ENCODE measurements around the gene GPANK1.

The GPANK1 gene

DNA sequence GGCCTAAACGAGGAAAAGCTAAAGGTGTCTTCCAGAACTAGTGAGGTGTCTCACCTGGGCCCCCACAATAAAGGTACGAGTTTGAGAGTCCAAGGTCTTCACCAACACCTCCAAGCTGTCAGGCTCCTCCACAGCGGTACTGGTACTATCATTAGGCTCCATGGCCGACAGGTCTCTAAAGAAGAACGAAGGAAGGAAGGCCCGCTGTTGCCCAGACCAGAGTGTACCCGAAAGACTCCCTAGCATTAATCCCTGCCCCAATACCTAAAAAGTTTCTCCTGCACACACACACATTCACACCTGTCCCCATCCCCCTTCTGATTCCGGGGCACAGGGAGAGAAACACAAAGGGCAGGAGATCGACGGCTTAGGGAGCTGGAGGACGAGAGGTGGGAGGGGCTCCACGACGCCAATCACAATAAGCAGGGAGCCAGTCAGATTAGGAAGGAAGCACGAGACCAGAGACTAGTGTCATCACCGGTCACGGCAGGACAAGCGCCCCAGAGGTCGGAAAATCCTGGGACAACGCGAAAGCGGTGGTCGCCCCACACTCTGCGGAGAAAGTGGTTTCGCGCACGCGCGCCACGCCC is 13.1 kb downstream of the GPANK1 start:
- ATAC-seq (replicated peaks) = peak; percentile 60 to 65
- H3K27ac Mint-ChIP-seq = peak overlapping the region; percentile 99
- peak overlapping the region; percentile 96 for H3K4me3 Mint-ChIP-seq
- H3K4me1 Mint-ChIP-seq = peaks cover 24 to 52% of the 10 kb centered on the region in 2 donors
- peaks cover 45 to 57% of the 10 kb centered on the region in 2 donors for H3K36me3 Mint-ChIP-seq
- no peaks in the 10 kb centered on the region for H3K9me3 Mint-ChIP-seq
- H3K27me3 Mint-ChIP-seq = no peaks in the 10 kb centered on the region
- DNase-seq = no peak

DNA sequence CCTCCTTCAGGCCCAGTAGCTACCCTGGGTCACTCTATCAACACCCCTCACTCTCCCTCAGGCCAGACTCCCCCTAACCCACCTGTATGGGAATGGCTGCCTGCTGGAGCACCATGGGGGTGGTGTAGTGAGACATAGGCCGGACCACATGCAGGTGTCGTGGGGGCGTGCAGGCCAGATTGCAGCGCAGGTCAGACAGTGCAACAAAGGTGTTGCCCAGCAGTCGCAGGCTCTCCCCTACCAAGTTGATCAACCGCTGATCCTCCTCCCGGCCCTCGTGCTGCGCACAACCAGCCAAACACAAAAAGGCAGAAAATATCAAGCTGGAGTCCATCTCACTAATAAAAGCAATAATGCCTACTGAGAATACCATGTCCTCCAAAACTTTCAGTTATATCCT is 19.5 kb downstream of the GPANK1 start:
- no peaks in the 10 kb centered on the region for H3K27me3 Mint-ChIP-seq
- peaks cover 4 to 15% of the 10 kb centered on the region in 2 donors for H3K4me1 Mint-ChIP-seq
- peaks cover 36 to 61% of the 10 kb centered on the region in 2 donors for H3K36me3 Mint-ChIP-seq
- no peaks in the 10 kb centered on the region for H3K9me3 Mint-ChIP-seq
- H3K4me3 Mint-ChIP-seq = no peak overlapping the region
- DNase-seq = no peak
- no peak for ATAC-seq (replicated peaks)
- peak overlapping the region; percentile 88 for H3K27ac Mint-ChIP-seq

DNA sequence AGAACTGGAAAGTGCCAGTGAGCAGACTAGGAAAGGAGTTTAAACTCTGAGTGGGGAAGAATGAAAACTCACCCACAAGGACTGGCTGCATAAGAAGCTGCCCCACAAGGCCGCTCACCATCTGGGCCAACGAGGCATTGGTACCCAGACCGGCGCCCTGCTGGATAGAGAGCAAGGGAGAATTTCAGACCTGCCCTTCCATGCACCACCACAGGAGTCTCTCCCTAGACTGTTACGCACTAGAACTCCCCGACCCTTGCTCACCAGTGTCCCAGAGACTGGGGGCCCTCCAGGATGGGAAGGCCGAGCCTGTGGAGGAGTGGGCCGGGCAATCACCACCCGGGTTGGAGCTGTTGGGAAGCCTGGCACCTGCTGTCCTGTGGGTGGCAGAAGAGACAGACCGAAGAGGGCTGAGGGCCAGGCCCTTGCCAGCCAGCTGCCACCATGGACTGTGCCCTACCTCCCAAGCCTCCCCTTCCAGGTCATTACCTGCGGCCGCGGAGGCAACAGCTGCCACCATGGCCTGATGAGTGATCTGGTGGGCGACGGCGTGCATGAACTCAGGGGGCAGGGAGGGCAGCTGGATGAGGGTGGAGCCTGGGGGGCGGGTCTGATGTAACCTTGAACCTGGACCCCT is 20.9 kb downstream of the GPANK1 start:
- H3K4me3 Mint-ChIP-seq = no peak overlapping the region
- H3K27ac Mint-ChIP-seq = no peak overlapping the region
- peaks cover 0 to 2% of the 10 kb centered on the region in 2 donors for H3K4me1 Mint-ChIP-seq
- no peaks in the 10 kb centered on the region for H3K9me3 Mint-ChIP-seq
- ATAC-seq (replicated peaks) (no peak), DNase-seq (no peak)
- H3K27me3 Mint-ChIP-seq = no peaks in the 10 kb centered on the region
- peaks cover 32 to 61% of the 10 kb centered on the region in 2 donors for H3K36me3 Mint-ChIP-seq

DNA sequence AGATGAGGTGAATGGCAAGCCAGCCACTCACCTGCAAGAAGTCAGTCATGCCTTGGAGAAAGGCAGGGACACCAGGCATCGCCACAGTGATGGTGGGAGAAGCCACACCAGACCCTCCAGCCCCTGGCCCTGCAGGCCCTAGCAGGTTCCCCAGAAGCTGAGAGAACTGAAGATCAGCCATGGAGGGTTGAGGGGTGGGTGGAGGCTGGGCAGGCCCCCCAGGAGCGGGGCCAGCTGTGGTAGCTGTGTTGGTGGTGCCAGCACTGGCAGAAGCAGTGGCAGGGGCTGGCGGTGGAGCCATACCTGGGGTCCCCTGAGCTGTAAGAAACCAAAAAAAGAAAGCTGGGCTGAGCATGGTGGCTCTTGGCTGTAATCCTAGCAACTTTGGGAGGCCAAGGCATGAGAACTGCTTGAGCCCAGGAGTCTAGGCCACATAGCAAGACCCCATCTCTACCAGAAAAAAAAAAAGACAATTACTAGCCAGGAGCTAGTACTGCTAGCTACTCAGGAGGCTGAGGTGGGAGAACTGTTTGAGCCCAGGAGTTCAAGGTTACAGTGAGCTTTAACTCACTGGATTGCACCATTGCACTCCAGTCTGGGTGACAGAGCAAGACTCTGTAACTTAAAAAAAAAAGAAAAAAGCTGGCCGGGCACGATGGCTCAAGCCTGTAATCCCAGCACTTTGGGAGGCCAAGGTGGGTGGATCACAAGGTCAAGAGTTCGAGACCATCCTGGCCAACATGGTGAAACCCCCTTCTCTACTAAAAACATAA is 21.8 kb downstream of the GPANK1 start:
- Mint-ChIP-seq H3K9me3 (no peaks in the 10 kb centered on the region), H3K27me3 (no peaks in the 10 kb centered on the region), H3K36me3 (peaks cover 29 to 53% of the 10 kb centered on the region in 2 donors), H3K4me1 (no peaks in the 10 kb centered on the region), H3K27ac (peak overlapping the region; percentile 25), H3K4me3 (no peak overlapping the region)
- DNase-seq (no peak), ATAC-seq (replicated peaks) (no peak)

DNA sequence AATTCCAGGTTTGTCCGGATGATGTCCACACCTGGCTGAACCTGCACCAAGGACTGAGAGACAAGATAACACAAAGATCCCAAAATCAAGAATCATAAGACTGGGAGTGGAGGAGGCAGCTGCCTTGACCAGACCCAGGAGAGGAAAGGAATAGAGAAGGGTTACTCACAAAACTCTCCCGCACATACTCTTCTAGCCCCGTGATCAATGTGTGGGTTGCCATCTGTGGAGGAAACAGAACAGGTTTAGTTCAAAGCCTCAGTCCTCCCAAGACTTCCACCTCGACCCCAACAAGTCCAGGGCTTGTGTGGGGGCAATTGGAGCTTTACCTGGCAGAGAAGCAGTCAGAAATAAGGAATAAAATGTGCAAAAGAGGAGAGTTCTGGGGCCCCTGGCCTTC is 23.4 kb downstream of the GPANK1 start:
- H3K27me3 Mint-ChIP-seq = no peaks in the 10 kb centered on the region
- H3K27ac Mint-ChIP-seq = no peak overlapping the region
- no peak overlapping the region for H3K4me3 Mint-ChIP-seq
- H3K4me1 Mint-ChIP-seq = peaks cover 0 to 6% of the 10 kb centered on the region in 2 donors
- DNase-seq (no peak), ATAC-seq (replicated peaks) (no peak)
- H3K36me3 Mint-ChIP-seq = peaks cover 27 to 57% of the 10 kb centered on the region in 2 donors
- H3K9me3 Mint-ChIP-seq = no peaks in the 10 kb centered on the region

DNA sequence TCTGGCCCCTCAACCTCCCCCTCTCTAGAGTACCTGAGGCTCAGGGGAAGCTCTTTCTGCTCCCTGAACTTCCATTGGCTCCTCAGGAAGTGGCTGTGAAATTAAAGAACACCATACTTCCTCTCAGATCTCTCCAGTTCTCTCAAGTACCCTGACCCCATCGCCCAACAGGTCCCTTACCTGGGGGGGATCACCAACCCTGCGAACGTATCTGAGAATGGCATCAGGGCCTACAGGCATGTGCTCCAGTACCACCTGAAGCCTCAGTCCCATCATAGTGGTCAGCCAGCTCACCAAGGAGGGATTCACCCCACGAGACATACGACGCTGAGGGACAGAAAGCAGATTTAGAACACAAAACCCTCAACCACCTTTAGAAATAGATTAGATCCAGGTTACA is 24.2 kb downstream of the GPANK1 start:
- H3K36me3 Mint-ChIP-seq = peaks cover 30 to 60% of the 10 kb centered on the region in 2 donors
- peak overlapping the region; percentile 9 for H3K27ac Mint-ChIP-seq
- H3K27me3 Mint-ChIP-seq = no peaks in the 10 kb centered on the region
- peaks cover 2 to 6% of the 10 kb centered on the region in 2 donors for H3K4me1 Mint-ChIP-seq
- H3K4me3 Mint-ChIP-seq = no peak overlapping the region
- H3K9me3 Mint-ChIP-seq = no peaks in the 10 kb centered on the region
- ATAC-seq (replicated peaks) (no peak), DNase-seq (no peak)

DNA sequence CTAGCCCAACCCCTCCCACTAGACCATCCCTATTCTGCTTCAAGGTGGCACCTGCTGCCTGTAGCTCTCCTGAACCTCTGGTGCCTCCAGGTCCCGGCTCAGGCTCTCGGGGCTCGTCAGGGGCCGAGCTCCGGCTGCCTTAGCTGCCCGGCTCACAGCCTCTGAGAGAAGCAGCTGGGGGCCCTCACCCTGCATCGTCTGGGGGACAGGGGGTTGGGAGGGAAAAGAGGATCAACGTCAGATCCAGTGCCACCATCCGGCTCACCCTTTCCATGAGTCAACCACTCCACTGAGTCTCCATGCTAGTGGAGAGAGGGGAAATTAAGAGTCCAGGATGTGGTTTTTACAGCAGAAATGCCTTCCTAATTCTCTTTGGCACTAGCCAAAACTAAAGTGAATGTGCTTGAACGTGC is 25.3 kb downstream of the GPANK1 start:
- no peaks in the 10 kb centered on the region for H3K27me3 Mint-ChIP-seq
- no peak overlapping the region for H3K4me3 Mint-ChIP-seq
- no peak for DNase-seq
- H3K27ac Mint-ChIP-seq = peak overlapping the region; percentile 65
- ATAC-seq (replicated peaks) = no peak
- peaks cover 27 to 60% of the 10 kb centered on the region in 2 donors for H3K36me3 Mint-ChIP-seq
- no peaks in the 10 kb centered on the region for H3K9me3 Mint-ChIP-seq
- peaks cover 4 to 6% of the 10 kb centered on the region in 2 donors for H3K4me1 Mint-ChIP-seq

DNA sequence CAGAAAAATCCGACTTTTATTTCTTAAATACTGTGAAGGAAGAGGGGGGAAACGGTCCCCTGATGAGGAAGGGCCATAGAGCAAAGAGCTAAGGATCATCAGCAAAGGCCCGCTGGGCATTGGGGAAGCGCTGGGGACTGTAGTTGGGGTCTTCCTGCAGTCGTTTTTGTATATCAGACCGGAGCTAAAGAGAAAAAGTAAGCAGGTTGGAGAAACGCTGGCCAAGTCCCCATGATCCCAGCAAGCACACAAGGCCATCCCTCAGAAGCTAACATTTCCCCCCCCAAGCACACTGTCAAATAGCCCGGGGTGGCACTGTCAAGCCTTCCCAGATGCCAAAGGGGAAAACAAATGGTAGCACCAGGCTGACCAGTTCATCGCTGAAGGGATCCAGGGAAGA is 25.8 kb downstream of the GPANK1 start:
- Mint-ChIP-seq H3K9me3 (no peaks in the 10 kb centered on the region), H3K36me3 (peaks cover 28 to 62% of the 10 kb centered on the region in 2 donors), H3K27ac (peak overlapping the region; percentile 5), H3K4me3 (no peak overlapping the region), H3K4me1 (peaks cover 4 to 8% of the 10 kb centered on the region in 2 donors), H3K27me3 (no peaks in the 10 kb centered on the region)
- ATAC-seq (replicated peaks) (no peak), DNase-seq (no peak)

DNA sequence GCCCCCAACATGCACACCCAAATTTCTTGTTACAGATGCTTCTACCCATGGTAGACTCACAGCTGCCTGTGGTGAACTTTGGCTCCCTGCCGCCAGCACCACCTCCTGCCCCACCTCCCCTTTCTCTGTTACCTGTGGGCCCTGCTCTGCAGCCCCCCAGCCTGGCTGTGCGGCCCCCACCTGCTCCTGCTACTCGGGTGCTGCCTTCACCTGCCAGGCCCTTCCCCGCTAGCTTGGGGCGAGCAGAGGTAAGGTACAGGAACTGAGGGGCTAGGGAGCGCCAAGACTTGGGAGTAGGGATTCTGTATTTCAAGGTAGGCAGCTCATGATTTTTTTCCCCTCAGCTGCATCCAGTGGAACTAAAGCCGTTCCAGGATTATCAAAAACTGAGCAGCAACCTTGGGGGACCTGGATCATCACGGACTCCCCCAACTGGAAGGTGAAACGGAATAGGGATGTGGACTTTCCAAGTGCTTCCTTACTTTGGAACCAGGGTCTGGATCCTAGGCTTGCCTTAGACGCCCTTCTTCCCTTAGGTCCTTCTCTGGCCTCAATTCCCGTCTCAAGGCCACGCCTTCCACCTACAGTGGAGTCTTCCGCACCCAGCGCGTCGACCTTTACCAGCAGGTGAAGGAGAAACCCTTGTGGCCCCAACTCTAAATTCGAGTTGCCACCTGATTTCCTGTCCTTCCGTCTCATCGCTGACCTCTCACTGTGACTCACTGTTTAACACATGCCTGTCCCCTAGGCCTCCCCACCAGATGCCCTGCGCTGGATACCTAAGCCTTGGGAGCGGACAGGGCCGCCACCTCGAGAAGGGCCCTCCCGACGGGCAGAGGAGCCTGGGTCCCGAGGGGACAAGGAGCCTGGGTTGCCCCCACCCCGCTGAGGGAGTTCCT is 27.9 kb downstream of the GPANK1 start:
- ATAC-seq (replicated peaks) (no peak), DNase-seq (no peak)
- no peaks in the 10 kb centered on the region for H3K27me3 Mint-ChIP-seq
- peaks cover 7 to 20% of the 10 kb centered on the region in 2 donors for H3K4me1 Mint-ChIP-seq
- peak overlapping the region; percentile 60 for H3K27ac Mint-ChIP-seq
- H3K4me3 Mint-ChIP-seq = no peak overlapping the region
- peaks cover 35 to 72% of the 10 kb centered on the region in 2 donors for H3K36me3 Mint-ChIP-seq
- no peaks in the 10 kb centered on the region for H3K9me3 Mint-ChIP-seq

DNA sequence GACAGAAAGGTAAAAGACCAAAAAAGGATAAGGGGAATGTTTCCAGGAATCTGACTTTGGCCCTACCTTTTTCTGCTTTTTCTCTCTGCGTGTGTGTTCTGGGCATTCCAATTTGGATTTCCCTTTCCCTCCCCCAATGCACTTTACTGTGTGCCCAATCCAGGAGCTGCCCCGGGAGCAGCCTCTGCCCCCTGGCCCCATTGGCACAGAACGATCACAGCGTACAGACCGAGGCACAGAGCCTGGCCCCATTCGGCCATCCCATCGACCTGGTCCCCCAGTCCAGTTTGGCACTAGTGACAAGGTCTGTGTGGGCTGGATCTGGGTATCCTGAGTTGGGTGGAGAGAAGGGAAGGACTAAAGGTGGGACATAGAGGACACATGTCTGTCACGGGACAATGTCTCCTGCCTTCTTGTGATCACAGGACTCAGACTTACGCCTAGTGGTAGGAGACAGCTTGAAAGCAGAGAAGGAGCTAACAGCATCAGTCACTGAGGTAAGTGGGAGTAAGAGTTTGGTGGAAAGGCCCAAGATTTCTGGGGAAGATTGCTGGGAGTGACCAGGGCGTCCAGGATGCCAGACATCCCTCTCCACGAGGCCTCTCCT is 29.7 kb downstream of the GPANK1 start:
- Mint-ChIP-seq H3K27ac (peak overlapping the region; percentile 67), H3K27me3 (no peaks in the 10 kb centered on the region), H3K36me3 (peaks cover 51 to 75% of the 10 kb centered on the region in 2 donors), H3K4me1 (peaks cover 11 to 34% of the 10 kb centered on the region in 2 donors), H3K4me3 (no peak overlapping the region), H3K9me3 (no peaks in the 10 kb centered on the region)
- ATAC-seq (replicated peaks) (no peak), DNase-seq (no peak)

DNA sequence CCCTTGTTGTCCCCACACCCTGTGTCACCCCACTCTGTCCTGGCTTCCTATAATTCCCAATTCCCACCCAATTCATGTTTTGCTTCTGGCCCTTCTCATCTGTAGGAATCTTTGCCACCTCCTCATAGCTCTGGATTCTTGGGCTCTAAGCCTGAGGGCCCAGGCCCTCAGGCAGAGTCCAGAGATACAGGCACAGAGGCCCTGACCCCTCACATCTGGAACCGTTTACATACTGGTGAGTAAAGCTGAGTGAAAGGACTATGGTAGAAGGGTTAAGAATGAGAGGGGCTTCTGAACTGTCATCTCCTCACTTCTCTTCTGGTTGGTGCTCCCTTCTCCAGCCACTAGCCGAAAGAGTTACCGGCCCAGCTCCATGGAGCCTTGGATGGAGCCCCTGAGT is 30.7 kb downstream of the GPANK1 start:
- Mint-ChIP-seq H3K27ac (peak overlapping the region; percentile 84), H3K36me3 (peaks cover 57 to 78% of the 10 kb centered on the region in 2 donors)
- no peak for ATAC-seq (replicated peaks)

DNA sequence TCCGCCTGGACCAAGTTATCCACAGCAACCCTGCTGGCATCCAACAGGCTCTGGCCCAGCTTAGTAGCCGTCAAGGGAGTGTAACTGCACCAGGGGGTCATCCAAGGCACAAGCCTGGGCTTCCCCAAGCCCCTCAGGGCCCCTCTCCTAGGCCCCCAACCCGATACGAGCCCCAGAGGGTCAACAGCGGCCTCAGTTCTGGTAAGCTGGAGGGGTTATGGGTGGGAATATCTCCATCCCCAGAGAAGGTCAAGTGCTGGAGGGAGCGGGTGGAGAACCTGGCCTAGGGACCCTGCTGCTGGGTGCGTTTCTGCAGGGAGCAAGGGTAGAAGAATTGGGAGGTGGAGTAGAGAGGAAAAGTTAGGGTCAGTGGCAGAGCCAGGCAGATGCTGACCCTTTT is 31.4 kb downstream of the GPANK1 start:
- no peak for DNase-seq
- Mint-ChIP-seq H3K4me3 (no peak overlapping the region), H3K36me3 (peaks cover 59 to 79% of the 10 kb centered on the region in 2 donors), H3K27me3 (no peaks in the 10 kb centered on the region), H3K27ac (peak overlapping the region; percentile 71), H3K4me1 (peaks cover 11 to 34% of the 10 kb centered on the region in 2 donors), H3K9me3 (no peaks in the 10 kb centered on the region)
- no peak for ATAC-seq (replicated peaks)

More for the DNA sequence above, 30.7 kb downstream of the GPANK1 start:
- Mint-ChIP-seq H3K27me3 (no peaks in the 10 kb centered on the region), H3K4me3 (no peak overlapping the region), H3K4me1 (peaks cover 11 to 34% of the 10 kb centered on the region in 2 donors), H3K9me3 (no peaks in the 10 kb centered on the region)
- no peak for DNase-seq

DNA sequence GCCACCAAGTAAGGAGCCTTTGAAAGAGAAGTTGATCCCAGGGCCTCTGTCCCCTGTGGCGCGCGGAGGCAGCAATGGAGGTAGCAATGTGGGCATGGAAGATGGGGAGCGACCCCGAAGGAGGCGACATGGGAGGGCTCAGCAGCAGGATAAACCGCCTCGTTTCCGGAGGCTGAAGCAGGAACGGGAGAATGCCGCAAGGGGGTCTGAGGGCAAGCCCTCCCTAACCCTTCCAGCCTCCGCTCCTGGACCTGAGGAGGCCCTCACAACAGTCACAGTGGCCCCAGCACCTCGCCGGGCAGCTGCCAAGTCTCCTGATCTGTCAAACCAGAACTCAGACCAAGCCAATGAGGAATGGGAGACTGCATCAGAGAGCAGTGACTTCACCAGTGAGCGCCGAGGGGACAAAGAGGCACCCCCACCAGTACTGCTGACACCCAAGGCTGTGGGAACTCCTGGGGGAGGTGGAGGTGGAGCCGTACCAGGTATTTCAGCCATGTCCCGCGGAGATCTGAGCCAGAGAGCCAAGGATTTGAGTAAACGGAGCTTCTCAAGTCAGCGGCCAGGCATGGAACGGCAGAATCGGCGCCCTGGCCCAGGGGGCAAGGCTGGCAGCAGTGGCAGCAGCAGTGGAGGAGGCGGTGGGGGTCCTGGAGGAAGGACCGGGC is 32.4 kb downstream of the GPANK1 start:
- no peaks in the 10 kb centered on the region for H3K27me3 Mint-ChIP-seq

More for the DNA sequence above, 32.4 kb downstream of the GPANK1 start:
- Mint-ChIP-seq H3K36me3 (peaks cover 68 to 84% of the 10 kb centered on the region in 2 donors), H3K4me3 (no peak overlapping the region), H3K27ac (peak overlapping the region; percentile 80), H3K4me1 (peaks cover 14 to 42% of the 10 kb centered on the region in 2 donors), H3K9me3 (no peaks in the 10 kb centered on the region)
- DNase-seq = no peak
- no peak for ATAC-seq (replicated peaks)

All from stimulated activated naive B cell treated with anti-CD40 and anti-IgM and Interleukin-4, amounts not matched to agents 10 μg/mL and 1 μg/mL and 100 μg/mL, for 72 hours (primary cell).